Activated CD8-positive, alpha-beta memory T cell treated with anti-CD3 and anti-CD28 coated beads, Interleukin-2, amount 50 U/mL, for 1 hour (primary cell): ENCODE results near the gene CSAD.
"Not testable (repeated sequence)": the region's sequence is repeated elsewhere in the genome, so short reads cannot be mapped to it uniquely, and the experiment has no call there.

Experiments used
- DNase-seq: peaks from one replicate; pipeline ENCODE4 v3.0.0-alpha.2; 2020; ENCODE audit errors: extremely low read depth

The CSAD gene

GRCh38 chr12:53147181-53147580 lies 33.5 kb downstream of the CSAD start:
- DNase-seq = no peak

GRCh38 chr12:53145383-53146260 lies 35.1 kb downstream of the CSAD start:
- no peak for DNase-seq

- DNase-seq = no peak
Measured at GRCh38 chr12:53143355-53143754, 37.4 kb downstream of the CSAD start.

GRCh38 chr12:53133722-53134121 lies 47.0 kb downstream of the CSAD start:
- DNase-seq = no peak

GRCh38 chr12:53131844-53132243 lies 48.9 kb downstream of the CSAD start:
- no peak for DNase-seq

GRCh38 chr12:53128780-53129569 lies 51.8 kb downstream of the CSAD start:
- DNase-seq = no peak

- no peak for DNase-seq
Measured at GRCh38 chr12:53127169-53127568, 53.6 kb downstream of the CSAD start.

- no peak for DNase-seq
Measured at GRCh38 chr12:53124352-53124723, 56.4 kb downstream of the CSAD start.

- DNase-seq = no peak
Measured at GRCh38 chr12:53123578-53124351, 57.0 kb downstream of the CSAD start.

GRCh38 chr12:53122961-53123468 lies 57.7 kb downstream of the CSAD start:
- DNase-seq = no peak

- no peak for DNase-seq
Measured at GRCh38 chr12:53120685-53121525, 59.8 kb downstream of the CSAD start.

- no peak for DNase-seq
Measured at GRCh38 chr12:53118751-53119300, 61.9 kb downstream of the CSAD start.

GRCh38 chr12:53115891-53116648 lies 64.7 kb downstream of the CSAD start:
- no peak for DNase-seq

GRCh38 chr12:53115112-53115890 lies 65.4 kb downstream of the CSAD start:
- no peak for DNase-seq

GRCh38 chr12:53113951-53114350 lies 66.8 kb downstream of the CSAD start:
- no peak for DNase-seq

- DNase-seq = no peak
Measured at GRCh38 chr12:53113136-53113705, 67.5 kb downstream of the CSAD start.

GRCh38 chr12:53112431-53112830 lies 68.3 kb downstream of the CSAD start:
- DNase-seq = not testable (repeated sequence)
